Left renal pelvis (tissue), 4 donors: ENCODE results near the gene ZNF776. TPM values are rescaled to one million over a fixed set of nuclear protein-coding genes. Genes with fewer than 3 reads are reported as not detected.
"Not testable (repeated sequence)": the region's sequence is repeated elsewhere in the genome, so short reads cannot be mapped to it uniquely, and the experiment has no call there.

Experiments used
- DNase-seq, 4 donors: peaks; one replicate each; pipeline ENCODE4 v3.0.0-alpha.2; 2013; ENCODE audit warnings: low read depth in 4 of 4, low spot score in 3 of 4
- polyA plus RNA-seq, 4 donors: library from polyadenylated mRNA; unstranded; fragments of 120-200 nt; gene quantifications; one replicate each; pipeline ENCODE4 v1.2.1, GENCODE V29; 2013; ENCODE audit not compliant: insufficient read length in 4 of 4

Gene ZNF776
- polyA plus RNA-seq: 10 to 100 TPM; 24.9 to 39.6 (median 36.9) TPM

- peak; percentile 84 to 89 (median 85) for DNase-seq
These were observed at the start of gene ZNF776 for GRCh38 chr19:57746580-57747471. ZNF776 (plus strand) TSS chr19:57746815; CDS start chr19:57747059, 244 bp downstream.

- DNase-seq: no peak
These were observed 45.0 kb upstream of the ZNF776 start for GRCh38 chr19:57701625-57702024.

GRCh38 chr19:57706346-57706745, 40.3 kb upstream of the ZNF776 start:
- no peak for DNase-seq

GRCh38 chr19:57708641-57709361, 37.8 kb upstream of the ZNF776 start, which contains the start of gene ZNF154:
ZNF154 (minus strand) TSS chr19:57709204; CDS start chr19:57708971, 233 bp downstream.
- DNase-seq: peak; percentile 75 to 84 (median 77)

GRCh38 chr19:57709616-57710015, 37.0 kb upstream of the ZNF776 start:
- no peak for DNase-seq

GRCh38 chr19:57712222-57712621, 34.4 kb upstream of the ZNF776 start:
- no peak for DNase-seq

- no peak for DNase-seq
These were observed 27.2 kb upstream of the ZNF776 start for GRCh38 chr19:57719424-57719823.

- no peak for DNase-seq
These were observed 26.6 kb upstream of the ZNF776 start for GRCh38 chr19:57719901-57720519.

- DNase-seq: no peak
These were observed 25.7 kb upstream of the ZNF776 start for GRCh38 chr19:57720878-57721277.

GRCh38 chr19:57738320-57738719, 8.3 kb upstream of the ZNF776 start:
- DNase-seq: peak in 2 of 4 donors; percentile 3 to 17

- DNase-seq: not testable (repeated sequence)
These were observed 7.8 kb upstream of the ZNF776 start for GRCh38 chr19:57738770-57739169.

- DNase-seq: no peak
These were observed 825 bp downstream of the ZNF776 start for GRCh38 chr19:57747472-57747807.

GRCh38 chr19:57748029-57748428, 1.4 kb downstream of the ZNF776 start:
- no peak for DNase-seq

GRCh38 chr19:57754091-57754673, 7.6 kb downstream of the ZNF776 start:
- DNase-seq: no peak

GRCh38 chr19:57755031-57755430, 8.4 kb downstream of the ZNF776 start:
- DNase-seq: no peak

GRCh38 chr19:57757941-57758340, 11.3 kb downstream of the ZNF776 start:
- DNase-seq: no peak

GRCh38 chr19:57759096-57759495, 12.5 kb downstream of the ZNF776 start:
- DNase-seq: no peak

GRCh38 chr19:57769345-57770131, 22.9 kb downstream of the ZNF776 start, which contains the start of gene ZNF586:
ZNF586 (plus strand) TSS chr19:57769676; CDS start chr19:57769843, 167 bp downstream.
- DNase-seq: peak; percentile 74 to 86 (median 78)

- no peak for DNase-seq
These were observed 24.8 kb downstream of the ZNF776 start for GRCh38 chr19:57771417-57771816.

GRCh38 chr19:57773488-57773887, 26.9 kb downstream of the ZNF776 start:
- DNase-seq: no peak
